Vagina (tissue), 2 donors: Measurements from ENCODE around the gene CREB3L2.

ENCODE experiments used
- POLR2A ChIP-seq, 2 donors: fragments of 450-650 bp; IDR thresholded peaks; one replicate each; pipeline ENCODE4 v1.6.1; 2017; ENCODE audit warnings: antibody characterized with exemption in 2 of 2, mild to moderate bottlenecking in 2 of 2, moderate library complexity in 2 of 2
- TF ChIP-seq, protein P1 (sequence below), 3 experiments: fragments of 450-650 bp in 2 of 3; fragments of 200-600 bp in 1 of 3; sonication (generic) in 1 of 3; IDR thresholded peaks; one replicate each; pipeline ENCODE4 v1.5.1; 2017 to 2019; ENCODE audit warnings: antibody characterized with exemption in 3 of 3, mild to moderate bottlenecking in 2 of 3, moderate library complexity in 2 of 3

DNA sequence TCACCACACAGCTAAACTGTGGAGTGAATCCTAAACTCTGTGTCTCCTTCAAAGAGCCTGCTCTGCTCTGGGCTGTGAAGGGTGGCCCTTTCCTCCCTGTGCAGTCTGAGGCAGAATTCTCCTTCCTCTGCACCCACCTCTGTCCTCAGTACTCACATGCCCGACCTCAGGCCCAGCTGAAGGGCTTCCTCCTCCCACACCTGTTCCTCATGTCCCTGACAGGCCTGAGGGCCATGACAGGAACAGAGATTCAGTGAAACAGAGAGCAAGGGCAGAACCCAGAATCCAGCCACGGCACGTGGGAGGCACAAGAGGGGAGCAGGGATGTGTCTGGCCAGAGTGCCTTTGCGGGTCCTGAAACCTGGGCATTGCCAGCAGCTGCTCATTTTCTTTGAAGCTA lies 13.9 kb downstream of the CREB3L2 start:
- TF ChIP-seq, protein P1, sequence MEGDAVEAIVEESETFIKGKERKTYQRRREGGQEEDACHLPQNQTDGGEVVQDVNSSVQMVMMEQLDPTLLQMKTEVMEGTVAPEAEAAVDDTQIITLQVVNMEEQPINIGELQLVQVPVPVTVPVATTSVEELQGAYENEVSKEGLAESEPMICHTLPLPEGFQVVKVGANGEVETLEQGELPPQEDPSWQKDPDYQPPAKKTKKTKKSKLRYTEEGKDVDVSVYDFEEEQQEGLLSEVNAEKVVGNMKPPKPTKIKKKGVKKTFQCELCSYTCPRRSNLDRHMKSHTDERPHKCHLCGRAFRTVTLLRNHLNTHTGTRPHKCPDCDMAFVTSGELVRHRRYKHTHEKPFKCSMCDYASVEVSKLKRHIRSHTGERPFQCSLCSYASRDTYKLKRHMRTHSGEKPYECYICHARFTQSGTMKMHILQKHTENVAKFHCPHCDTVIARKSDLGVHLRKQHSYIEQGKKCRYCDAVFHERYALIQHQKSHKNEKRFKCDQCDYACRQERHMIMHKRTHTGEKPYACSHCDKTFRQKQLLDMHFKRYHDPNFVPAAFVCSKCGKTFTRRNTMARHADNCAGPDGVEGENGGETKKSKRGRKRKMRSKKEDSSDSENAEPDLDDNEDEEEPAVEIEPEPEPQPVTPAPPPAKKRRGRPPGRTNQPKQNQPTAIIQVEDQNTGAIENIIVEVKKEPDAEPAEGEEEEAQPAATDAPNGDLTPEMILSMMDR (IDR thresholded peaks at IDR 0.05) = no peak
- no peak for TF ChIP-seq POLR2A (IDR thresholded peaks at IDR 0.05)
